ENCODE measurements around the gene SLC25A29.

DNA sequence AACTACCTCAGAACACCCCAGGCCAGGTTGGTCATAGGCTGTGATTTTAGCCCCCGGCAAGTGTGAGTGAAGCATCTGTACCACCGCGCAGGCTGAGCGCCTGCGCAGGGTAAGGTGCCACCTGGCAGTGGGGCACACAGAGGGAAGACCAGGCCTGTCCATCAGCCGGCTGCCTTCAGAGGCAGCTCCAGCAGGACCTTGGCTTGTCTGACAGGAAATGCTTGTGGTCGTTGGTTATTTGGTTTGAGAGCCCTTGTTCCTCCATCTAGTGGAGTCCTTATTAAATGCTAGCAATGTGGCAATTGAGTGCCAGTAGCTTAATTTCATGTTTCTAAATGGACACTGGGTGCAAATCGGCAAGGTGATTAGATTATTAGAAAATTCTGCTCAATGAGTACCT, 27.5 kb downstream of the SLC25A29 start:
- no peak for TF ChIP-seq GATA2 (IDR thresholded peaks at IDR 0.05; ENCODE audit: low read depth, low read length)
- no peak for TF ChIP-seq GATA3 (IDR thresholded peaks at IDR 0.05; ENCODE audit: low read depth, low read length)
